GM23338 (cell line): ENCODE results near the gene BCDIN3D. TPM values are rescaled to one million over a fixed set of nuclear protein-coding genes. Genes with fewer than 3 reads are reported as not detected.

ENCODE experiments used
- ATAC-seq: fragments of 200-7000 bp; cut with Tn5 transposase; 3 replicates; pipeline ENCODE4 v1.9.1; 2020
- DNase-seq: peaks from one replicate; pipeline ENCODE4 v3.0.0-alpha.2; 2015; ENCODE audit warnings: low spot score
- H2AFZ ChIP-seq: fragments of 200-600 bp; sonication (generic); 2 replicates; pipeline ENCODE4 v1.8.0; 2016; ENCODE audit warnings: antibody characterized with exemption, mild to moderate bottlenecking, moderate library complexity
- H3F3A ChIP-seq: fragments of 200-600 bp; sonication (generic); replicated peaks from 2 replicates; pipeline ENCODE4 v1.8.0; 2017; ENCODE audit warnings: antibody characterized with exemption, mixed run types, low read depth
- H3K27ac ChIP-seq: fragments of 200-600 bp; sonication (generic); 2 replicates; pipeline ENCODE4 v1.6.1; 2016; ENCODE audit warnings: low read depth
- H3K27me3 ChIP-seq: fragments of 200-600 bp; sonication (generic); 2 replicates; pipeline ENCODE4 v1.8.0; 2016; ENCODE audit warnings: mild to moderate bottlenecking, mixed run types, moderate library complexity; ENCODE audit not compliant: insufficient read depth
- H3K36me3 ChIP-seq: fragments of 200-600 bp; sonication (generic); 2 replicates; pipeline ENCODE4 v1.8.0; 2016; ENCODE audit warnings: mild to moderate bottlenecking; ENCODE audit not compliant: insufficient read depth
- H3K4me1 ChIP-seq: fragments of 200-600 bp; sonication (generic); 2 replicates; pipeline ENCODE4 v1.8.0; 2016; ENCODE audit warnings: mild to moderate bottlenecking, moderate library complexity; ENCODE audit not compliant: insufficient read depth
- H3K4me2 ChIP-seq: fragments of 200-600 bp; sonication (generic); 2 replicates; pipeline ENCODE4 v1.7.1; 2017; ENCODE audit warnings: mixed run types
- H3K4me3 ChIP-seq: fragments of 200-600 bp; sonication (generic); 2 replicates; pipeline ENCODE4 v1.6.1; 2016; ENCODE audit warnings: mixed run types
- H3K79me2 ChIP-seq: fragments of 200-600 bp; sonication (generic); replicated peaks from 2 replicates; pipeline ENCODE4 v1.8.0; 2017; ENCODE audit warnings: mild to moderate bottlenecking; ENCODE audit not compliant: insufficient read depth
- H3K9me2 ChIP-seq: fragments of 200-600 bp; sonication (generic); 2 replicates; pipeline ENCODE4 v1.8.0; 2017; ENCODE audit not compliant: insufficient read depth
- H4K20me1 ChIP-seq: fragments of 200-600 bp; sonication (generic); replicated peaks from 2 replicates; pipeline ENCODE4 v1.8.0; 2017; ENCODE audit warnings: mild to moderate bottlenecking; ENCODE audit not compliant: insufficient read depth
- H3K27ac Mint-ChIP-seq: 2 replicates; pipeline ENCODE4 v1.8.0; 2020; ENCODE audit warnings: inconsistent platforms, mild to moderate bottlenecking, moderate library complexity, mixed read lengths
- H3K27me3 Mint-ChIP-seq: 3 replicates; pipeline ENCODE4 v1.8.0; 2022; ENCODE audit warnings: low read depth, mild to moderate bottlenecking, moderate library complexity, mixed read lengths, inconsistent platforms; ENCODE audit not compliant: insufficient read depth, poor library complexity
- H3K36me3 Mint-ChIP-seq: 3 replicates; pipeline ENCODE4 v1.8.0; 2021; ENCODE audit warnings: low read depth, mild to moderate bottlenecking, inconsistent platforms, moderate library complexity, mixed read lengths
- H3K4me1 Mint-ChIP-seq: 3 replicates; pipeline ENCODE4 v1.8.0; 2020; ENCODE audit warnings: mild to moderate bottlenecking, inconsistent platforms, mixed read lengths
- H3K4me3 Mint-ChIP-seq: 3 replicates; pipeline ENCODE4 v1.8.0; 2021; ENCODE audit warnings: moderate library complexity, mild to moderate bottlenecking, inconsistent platforms, mixed read lengths
- H3K9me3 Mint-ChIP-seq: 3 replicates; pipeline ENCODE4 v1.8.0; 2020; ENCODE audit warnings: moderate library complexity, mild to moderate bottlenecking, inconsistent platforms, mixed read lengths
- CREB1 ChIP-seq: fragments of 250-450 bp; sonication (Bioruptor Pico); IDR thresholded peaks from 2 replicates; pipeline ENCODE4 v1.5.0; 2020; ENCODE audit warnings: low read depth, mild to moderate bottlenecking, moderate library complexity
- ETS1 ChIP-seq: IDR thresholded peaks from 2 replicates; pipeline ENCODE4 v1.6.1; 2016; ENCODE audit warnings: antibody characterized with exemption
- EZH2 ChIP-seq: fragments of 200-600 bp; sonication (generic); IDR thresholded peaks from one replicate; pipeline ENCODE4 v1.8.0; 2017; ENCODE audit warnings: antibody characterized with exemption, mild to moderate bottlenecking, low read depth; ENCODE audit not compliant: unreplicated experiment
- EZH2phosphoT487 ChIP-seq: fragments of 200-600 bp; sonication (generic); IDR thresholded peaks from one replicate; pipeline ENCODE4 v1.8.1; 2018; ENCODE audit warnings: antibody characterized with exemption; ENCODE audit not compliant: unreplicated experiment
- JUNB ChIP-seq: IDR thresholded peaks from one replicate; pipeline ENCODE4 v1.6.1; 2016; ENCODE audit warnings: antibody characterized with exemption; ENCODE audit not compliant: unreplicated experiment
- NANOG ChIP-seq: IDR thresholded peaks from 2 replicates; pipeline ENCODE4 v1.6.1; 2016; ENCODE audit warnings: antibody characterized with exemption, borderline replicate concordance
- POLR2AphosphoS5 ChIP-seq: IDR thresholded peaks from 2 replicates; pipeline ENCODE4 v1.6.1; 2016; ENCODE audit warnings: antibody characterized with exemption, low read depth
- STAT1 ChIP-seq: IDR thresholded peaks from one replicate; pipeline ENCODE4 v1.6.1; 2016; ENCODE audit warnings: antibody characterized with exemption; ENCODE audit not compliant: unreplicated experiment
- ZNF462 ChIP-seq: fragments of 250-450 bp; sonication (Bioruptor Pico); IDR thresholded peaks from 2 replicates; pipeline ENCODE4 v1.5.0; 2020; ENCODE audit warnings: mild to moderate bottlenecking, moderate library complexity
- polyA plus RNA-seq: library from polyadenylated mRNA; unstranded; fragments of >200 nt; fragmentation: Nextera tagmentation; extraction: Ambion mirVana; gene quantifications from 2 replicates; pipeline ENCODE4 v1.2.1, GENCODE V29; 2016
- total RNA-seq: library from RNA; depleted of rRNA; stranded (reverse); fragments of >200 nt; shearing (Covaris generic); gene quantifications from 2 replicates; pipeline ENCODE4 v1.2.3, GENCODE V29; 2014

Gene BCDIN3D
- total and polyA plus RNA-seq, 2 experiments from 2014 or later, result 1.4 to 1.8 TPM

DNA sequence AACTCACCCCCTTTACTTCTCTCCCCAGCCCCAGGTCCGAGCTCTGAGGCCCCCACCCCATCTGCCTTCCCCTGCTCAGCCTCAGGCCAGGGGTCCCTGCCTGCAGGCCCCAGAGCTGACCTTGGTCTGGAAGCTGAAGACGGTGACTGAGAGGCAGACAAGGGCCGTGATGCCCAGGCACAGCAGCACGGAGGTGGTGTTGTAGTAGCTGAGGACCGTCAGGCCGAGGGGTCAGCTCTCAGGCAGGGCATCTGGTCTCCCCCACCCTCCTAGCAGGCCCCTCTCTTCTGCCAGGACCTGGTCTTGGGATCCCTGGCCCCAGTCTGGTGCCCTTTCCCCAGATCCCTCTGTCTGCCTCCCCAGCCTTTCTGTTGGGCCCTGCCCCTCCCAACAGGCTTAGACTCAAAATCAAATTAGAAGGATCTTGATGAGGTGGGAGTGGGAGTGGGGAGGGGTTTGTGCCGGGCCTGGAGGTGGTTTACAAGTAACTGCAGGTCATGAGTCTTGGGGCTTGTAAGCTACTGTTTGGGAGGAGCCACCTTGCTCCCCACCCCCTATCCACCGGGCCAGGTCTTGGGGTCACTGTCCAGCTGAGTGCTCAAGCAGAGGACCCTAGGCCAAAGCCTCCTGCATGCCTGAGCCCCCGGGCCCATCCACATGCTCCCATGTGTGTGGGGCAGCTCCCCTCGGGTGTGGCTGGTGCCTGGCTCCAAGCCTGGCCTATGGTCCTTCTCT lies 46.6 kb upstream of the BCDIN3D start:
- peaks cover 8% of the 10 kb centered on the region for H3K27me3 Mint-ChIP-seq
- H3K36me3 ChIP-seq, result no peaks in the 10 kb centered on the region
- H3K9me3 Mint-ChIP-seq, result no peaks in the 10 kb centered on the region

More for the DNA sequence above, 46.6 kb upstream of the BCDIN3D start:
- Histone ChIP-seq H3K27ac (no peak overlapping the region), H4K20me1 (no peaks in the 10 kb centered on the region), H3K4me2 (no peak overlapping the region), H3K27me3 (no peaks in the 10 kb centered on the region), H3F3A (no peaks in the 10 kb centered on the region), H3K4me1 (peaks cover 12% of the 10 kb centered on the region), H2AFZ (no peak overlapping the region), H3K79me2 (no peaks in the 10 kb centered on the region), H3K9me2 (no peaks in the 10 kb centered on the region), H3K4me3 (no peak overlapping the region)
- ATAC-seq, result no peak
- no peak overlapping the region for H3K27ac Mint-ChIP-seq
- H3K4me3 Mint-ChIP-seq, result no peak overlapping the region
- TF ChIP-seq CREB1 (CRISPR knock-in tag), result no peak
- TF ChIP-seq EZH2, result no peak
- no peak for TF ChIP-seq STAT1
- no peak for TF ChIP-seq NANOG
- no peak for TF ChIP-seq EZH2phosphoT487
- no peak for TF ChIP-seq ETS1
- TF ChIP-seq JUNB, result no peak
- no peak for TF ChIP-seq ZNF462 (CRISPR knock-in tag)
- TF ChIP-seq POLR2AphosphoS5, result no peak
- H3K36me3 Mint-ChIP-seq, result no peaks in the 10 kb centered on the region
- DNase-seq, result no peak
- peaks cover 33% of the 10 kb centered on the region for H3K4me1 Mint-ChIP-seq
